ENCODE results near the gene WIPF3. TPM values are rescaled to one million over a fixed set of nuclear protein-coding genes. Genes with fewer than 3 reads are reported as not detected.

The WIPF3 gene
- total and polyA plus RNA-seq, 12 donors, result 1.1 to 15.4 (median 6.9) TPM

GRCh38 chr7:29780346-29780745 is 26.0 kb upstream of the WIPF3 start:
- peaks cover 0 to 16% (median 4%) of the 10 kb centered on the region in 7 donors for H3K27me3 ChIP-seq
- no peak for DNase-seq
- H3K27ac ChIP-seq, result no peak overlapping the region
- no peak overlapping the region for H3K4me3 ChIP-seq
- TF ChIP-seq CTCF (IDR thresholded peaks at IDR 0.05), result no peak
- ATAC-seq, result no peak
- no peaks in the 10 kb centered on the region for H3K4me1 ChIP-seq
- 90 to 96% methylated on average over 2 of the region's 2 CpGs for WGBS, 2 donors
- intact Hi-C loops (cut with DNase I), result no loop called here
- peaks cover 0 to 6% (median 0%) of the 10 kb centered on the region in 11 donors for H3K9me3 ChIP-seq
- H3K36me3 ChIP-seq, result no peaks in the 10 kb centered on the region

- Histone ChIP-seq H3K27me3 (peaks cover 0 to 5% (median 0%) of the 10 kb centered on the region in 7 donors), H3K4me1 (no peaks in the 10 kb centered on the region), H3K36me3 (no peaks in the 10 kb centered on the region), H3K27ac (no peak overlapping the region), H3K4me3 (no peak overlapping the region), H3K9me3 (peaks cover 0 to 6% (median 0%) of the 10 kb centered on the region in 11 donors)
- intact Hi-C loops (cut with DNase I), result no loop called here
- no peak for ATAC-seq
- no peak for DNase-seq
- TF ChIP-seq CTCF (IDR thresholded peaks at IDR 0.05), result no peak
- 82 to 86% methylated on average over 2 of the region's 2 CpGs for WGBS, 2 donors
Measured at GRCh38 chr7:29783671-29784070, 22.6 kb upstream of the WIPF3 start.

- Histone ChIP-seq H3K4me3 (no peak overlapping the region), H3K9me3 (no peaks in the 10 kb centered on the region), H3K36me3 (no peaks in the 10 kb centered on the region), H3K27me3 (no peaks in the 10 kb centered on the region), H3K4me1 (no peaks in the 10 kb centered on the region), H3K27ac (no peak overlapping the region)
- TF ChIP-seq CTCF (IDR thresholded peaks at IDR 0.05), result no peak
- ATAC-seq, result no peak
- intact Hi-C loops (cut with DNase I), result no loop called here
- WGBS, 2 donors, result 45 to 55% methylated on average over 2 of the region's 2 CpGs
- no peak for DNase-seq
Measured at GRCh38 chr7:29793507-29793906, 12.8 kb upstream of the WIPF3 start.

- Histone ChIP-seq H3K27me3 (no peaks in the 10 kb centered on the region), H3K4me3 (no peak overlapping the region), H3K9me3 (no peaks in the 10 kb centered on the region), H3K36me3 (no peaks in the 10 kb centered on the region), H3K4me1 (no peaks in the 10 kb centered on the region), H3K27ac (no peak overlapping the region)
- DNase-seq (no peak), ATAC-seq (no peak)
- 71 to 74% methylated on average over 6 of the region's 6 CpGs for WGBS, 2 donors
- intact Hi-C loops (cut with DNase I), result no loop called here
- no peak for TF ChIP-seq CTCF (IDR thresholded peaks at IDR 0.05)
Measured at GRCh38 chr7:29794959-29795629, 11.2 kb upstream of the WIPF3 start.

Measured in heart right ventricle (tissue), 16 donors.